HG03025 (cell line): Measurements from ENCODE around the gene PTBP1.
"Not testable (repeated sequence)": the region's sequence is repeated elsewhere in the genome, so short reads cannot be mapped to it uniquely, and the experiment has no call there.

Experiments used
- ATAC-seq: cut with Tn5 transposase; IDR thresholded peaks from one replicate; pipeline ENCODE4 v1.9.1; 2021; ENCODE audit warnings: mild to moderate bottlenecking, moderate library complexity; ENCODE audit not compliant: unreplicated experiment, low FRiP score

PTBP1 gene

DNA sequence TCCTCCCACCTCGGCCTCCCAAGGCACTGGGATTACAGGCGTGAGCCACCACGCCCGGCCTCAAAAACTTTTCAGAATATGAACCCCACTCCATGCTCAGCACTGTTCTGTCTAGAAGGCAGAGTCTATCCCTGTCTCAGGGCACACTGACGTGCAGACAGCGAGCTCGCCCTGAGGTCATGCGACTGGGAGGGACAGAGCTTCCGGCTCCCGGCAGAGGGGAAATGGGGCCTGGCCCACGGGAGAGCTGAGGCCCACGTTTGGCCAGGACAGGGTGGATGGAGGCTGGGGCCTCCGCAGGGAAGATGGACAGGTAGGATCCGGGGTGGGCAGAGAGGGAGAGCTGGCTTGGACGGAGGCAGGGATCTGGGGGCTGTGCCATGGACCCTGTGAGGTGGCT lies 27.6 kb downstream of the PTBP1 start:
- no peak for ATAC-seq

DNA sequence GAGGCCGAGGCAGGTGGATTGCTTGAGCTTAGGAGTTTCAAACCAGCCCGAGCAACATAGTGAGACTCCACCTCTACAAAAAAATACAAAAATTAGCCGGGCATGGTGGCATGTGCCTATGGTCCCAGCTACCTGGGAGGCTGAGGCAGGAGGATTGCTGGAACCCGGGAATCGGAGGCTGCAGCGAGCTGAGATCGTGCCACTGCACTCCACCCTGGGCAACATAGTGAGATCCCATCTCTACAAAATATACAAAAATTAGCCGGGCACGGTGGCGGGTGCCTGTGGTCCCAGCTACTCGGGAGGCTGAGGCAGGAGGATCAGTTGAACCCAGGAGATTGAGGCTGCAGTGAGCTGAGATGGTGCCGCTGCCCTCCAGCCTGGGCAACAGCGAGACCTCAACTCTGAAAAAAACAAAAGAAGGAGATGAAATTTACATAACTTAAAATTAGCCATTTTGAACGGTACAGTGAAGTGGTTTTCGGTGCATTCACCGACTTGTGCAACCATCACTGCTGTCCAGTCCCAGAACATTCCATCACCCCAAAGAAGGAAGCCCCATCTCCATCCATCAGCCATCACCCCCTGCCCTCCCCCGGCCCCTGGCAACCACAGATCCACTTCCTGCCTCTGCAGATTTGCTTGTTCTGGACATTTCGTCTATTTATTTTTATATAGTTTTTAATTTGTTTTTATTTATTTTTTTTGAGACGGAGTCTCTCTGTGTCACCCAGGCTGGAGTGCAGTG lies 28.8 kb downstream of the PTBP1 start:
- ATAC-seq, result no peak

DNA sequence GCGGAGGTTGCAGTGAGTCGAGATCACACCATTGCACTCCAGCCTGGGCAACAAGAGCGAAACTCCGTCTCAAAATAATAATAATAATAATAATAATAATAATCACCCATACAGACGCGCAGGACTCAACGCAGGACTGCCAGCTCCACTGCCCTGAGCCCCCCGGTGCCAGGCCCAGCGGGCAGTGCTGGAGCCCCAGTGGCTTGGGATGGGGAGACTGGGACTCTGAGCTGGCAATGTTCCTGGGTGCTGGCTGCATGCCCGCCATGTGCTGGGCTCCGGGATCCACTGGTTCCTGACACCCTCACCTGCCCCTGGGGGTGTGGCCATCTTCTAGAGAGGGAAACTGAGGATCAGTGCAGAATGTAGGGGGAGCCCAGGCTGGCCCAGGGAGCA lies 30.1 kb downstream of the PTBP1 start:
- ATAC-seq, result no peak

DNA sequence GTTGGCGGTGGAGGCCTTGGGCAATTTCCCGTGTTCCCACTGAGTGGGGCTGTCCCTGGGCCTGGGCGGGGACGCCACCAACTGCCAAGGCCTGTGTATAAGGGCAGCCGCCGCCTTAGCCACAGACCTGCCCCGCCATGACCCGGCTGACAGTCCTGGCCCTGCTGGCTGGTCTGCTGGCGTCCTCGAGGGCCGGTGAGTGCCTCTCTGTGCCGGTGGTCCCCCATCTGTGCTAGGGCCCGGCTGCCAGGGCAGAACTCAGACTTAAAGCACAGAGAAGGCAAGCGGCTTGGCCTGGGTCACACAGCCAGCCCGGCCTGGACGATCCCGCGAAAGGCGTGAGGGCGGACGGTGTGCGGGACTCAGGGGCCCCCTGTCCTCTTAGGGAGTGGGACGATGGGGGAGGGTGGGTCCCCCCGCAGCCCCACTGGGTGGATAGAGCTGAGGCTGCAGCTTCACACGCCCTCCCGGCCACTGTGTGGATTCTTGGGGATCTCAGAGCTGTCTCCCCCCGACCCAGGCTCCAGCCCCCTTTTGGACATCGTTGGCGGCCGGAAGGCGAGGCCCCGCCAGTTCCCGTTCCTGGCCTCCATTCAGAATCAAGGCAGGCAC lies 30.6 kb downstream of the PTBP1 start, which contains the start of gene AZU1:
Gene AZU1 (plus strand): TSS at position 128 of the 612 bp plus-strand sequence. CDS start 10 bp downstream, at position 138.
- ATAC-seq, result no peak

GRCh38 chr19:829129-829758 lies 32.0 kb downstream of the PTBP1 start:
- no peak for ATAC-seq

- no peak for ATAC-seq
Measured at GRCh38 chr19:831407-832369, 34.4 kb downstream of the PTBP1 start.

- ATAC-seq, result no peak
Measured at GRCh38 chr19:834216-834615, 37.0 kb downstream of the PTBP1 start.

GRCh38 chr19:835210-835810 lies 38.1 kb downstream of the PTBP1 start:
- ATAC-seq, result no peak

- no peak for ATAC-seq
Measured at GRCh38 chr19:840519-841206, 43.4 kb downstream of the PTBP1 start, which contains the start of gene PRTN3. Gene PRTN3, plus strand, starts transcription at chr19:840999. Its CDS starts 10 bp downstream, at chr19:841009.

GRCh38 chr19:842802-843179 lies 45.5 kb downstream of the PTBP1 start:
- not testable (repeated sequence) for ATAC-seq

DNA sequence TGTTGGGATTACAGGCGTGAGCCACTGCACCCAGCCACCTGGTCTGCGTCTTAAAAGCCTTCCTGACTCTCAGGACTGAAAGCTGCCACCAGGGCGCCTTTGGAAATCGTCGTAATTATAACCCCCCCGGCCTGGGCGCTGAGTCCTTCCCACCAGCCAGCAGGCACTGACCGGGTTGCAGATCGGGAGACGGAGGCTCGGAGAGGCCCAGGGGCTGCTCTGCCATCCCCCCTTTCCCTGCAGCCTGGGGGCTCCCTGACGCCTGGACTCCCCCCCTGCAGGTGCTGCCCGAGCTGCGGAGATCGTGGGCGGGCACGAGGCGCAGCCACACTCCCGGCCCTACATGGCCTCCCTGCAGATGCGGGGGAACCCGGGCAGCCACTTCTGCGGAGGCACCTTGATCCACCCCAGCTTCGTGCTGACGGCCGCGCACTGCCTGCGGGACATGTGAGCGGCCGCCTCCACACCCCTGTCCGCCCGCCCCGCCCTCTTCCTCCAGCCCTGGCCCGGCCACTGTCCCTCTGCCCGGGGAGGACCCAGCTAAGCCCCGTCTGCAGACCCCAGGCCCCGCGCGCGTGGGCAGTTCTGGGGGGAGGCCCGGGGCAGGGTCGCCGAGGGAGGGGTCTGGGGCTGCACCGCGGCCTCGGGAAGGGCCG lies 46.1 kb downstream of the PTBP1 start:
- no peak for ATAC-seq

- no peak for ATAC-seq
Measured at GRCh38 chr19:843836-844545, 46.7 kb downstream of the PTBP1 start.

GRCh38 chr19:844546-844971 lies 47.3 kb downstream of the PTBP1 start:
- ATAC-seq, result no peak

DNA sequence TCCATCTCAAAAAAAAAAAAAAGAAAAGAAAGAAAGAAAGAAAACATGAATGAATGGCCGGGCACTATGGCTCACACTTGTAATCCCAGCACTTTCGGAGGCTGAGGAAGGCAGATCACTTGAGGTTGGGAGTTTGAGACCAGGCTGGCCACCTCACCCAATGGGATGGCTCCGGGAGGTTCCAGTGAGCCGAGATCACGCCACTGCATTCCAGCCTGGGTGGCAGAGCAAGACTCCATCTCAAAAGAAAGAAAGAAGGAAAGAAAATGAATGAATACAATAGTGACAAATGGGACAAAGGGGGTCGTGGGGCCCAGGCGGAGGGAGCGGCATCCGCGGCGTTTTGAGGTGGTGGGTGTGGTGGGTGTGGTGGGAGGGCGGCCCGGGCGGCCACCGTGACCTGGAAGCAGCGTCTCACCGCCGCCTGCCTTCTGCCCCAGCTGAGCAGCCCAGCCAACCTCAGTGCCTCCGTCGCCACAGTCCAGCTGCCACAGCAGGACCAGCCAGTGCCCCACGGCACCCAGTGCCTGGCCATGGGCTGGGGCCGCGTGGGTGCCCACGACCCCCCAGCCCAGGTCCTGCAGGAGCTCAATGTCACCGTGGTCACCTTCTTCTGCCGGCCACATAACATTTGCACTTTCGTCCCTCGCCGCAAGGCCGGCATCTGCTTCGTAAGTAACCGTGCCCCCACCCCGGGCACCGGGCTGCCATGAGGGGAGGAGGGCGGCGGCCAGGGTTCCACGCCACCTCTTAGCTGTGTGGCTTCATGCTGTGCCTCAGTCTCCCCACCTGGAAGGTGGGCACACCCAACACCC lies 48.7 kb downstream of the PTBP1 start:
- ATAC-seq, result no peak

GRCh38 chr19:848386-848921 lies 51.2 kb downstream of the PTBP1 start:
- no peak for ATAC-seq

DNA sequence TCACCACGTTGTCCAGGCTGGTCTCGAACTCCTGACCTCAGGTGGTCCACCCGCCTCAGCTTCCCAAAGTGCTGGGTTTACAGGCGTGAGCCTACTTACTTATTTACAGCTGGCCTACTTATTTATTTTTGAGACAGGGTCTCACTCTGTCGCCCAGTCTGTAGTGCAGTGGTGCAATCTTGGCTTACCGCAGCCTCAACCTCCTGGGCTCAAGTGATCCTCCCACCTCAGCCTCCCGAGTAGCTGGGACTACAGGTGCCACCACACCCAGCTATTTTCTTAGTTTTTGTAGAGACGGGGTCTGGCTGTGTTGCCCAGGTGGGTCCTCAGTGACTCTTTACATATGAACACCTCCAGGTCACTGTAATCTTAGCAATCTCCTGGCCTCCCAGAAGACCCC lies 51.9 kb downstream of the PTBP1 start:
- not testable (repeated sequence) for ATAC-seq
